Parathyroid adenoma (tissue), 2 donors: ENCODE measurements around the gene PIN4.
"Not testable (repeated sequence)": the region's sequence is repeated elsewhere in the genome, so short reads cannot be mapped to it uniquely, and the experiment has no call there.

Experiments
- H2AFZ ChIP-seq: fragments of 300-600 bp; sonication (generic); one replicate; pipeline ENCODE4 v1.7.0; 2017; ENCODE audit warnings: antibody characterized with exemption, mild to moderate bottlenecking
- H3K27ac ChIP-seq: fragments of 300-600 bp; sonication (generic); one replicate; pipeline ENCODE4 v1.7.0; 2017
- H3K27me3 ChIP-seq: fragments of 300-600 bp; sonication (generic); one replicate; pipeline ENCODE4 v1.7.0; 2017; ENCODE audit warnings: low read length; ENCODE audit not compliant: control insufficient read depth, insufficient read depth
- H3K36me3 ChIP-seq: fragments of 300-600 bp; sonication (generic); one replicate; pipeline ENCODE4 v1.7.0; 2017; ENCODE audit warnings: low read length; ENCODE audit not compliant: control insufficient read depth, insufficient read depth
- H3K4me1 ChIP-seq: fragments of 300-600 bp; sonication (generic); one replicate; pipeline ENCODE4 v1.7.0; 2017; ENCODE audit warnings: control low read depth
- H3K4me2 ChIP-seq: fragments of 300-600 bp; sonication (generic); one replicate; pipeline ENCODE4 v1.7.0; 2017; ENCODE audit warnings: low read length
- H3K4me3 ChIP-seq: fragments of 300-600 bp; sonication (generic); one replicate; pipeline ENCODE4 v1.7.0; 2017; ENCODE audit warnings: low read depth, low read length
- H3K79me2 ChIP-seq: fragments of 300-600 bp; sonication (generic); one replicate; pipeline ENCODE4 v1.7.0; 2017; ENCODE audit warnings: control low read depth
- H3K9ac ChIP-seq: fragments of 300-600 bp; sonication (generic); one replicate; pipeline ENCODE4 v1.7.0; 2017; ENCODE audit warnings: mild to moderate bottlenecking
- H3K9me3 ChIP-seq: fragments of 300-600 bp; sonication (generic); one replicate; pipeline ENCODE4 v1.7.0; 2017; ENCODE audit warnings: low read length; ENCODE audit not compliant: control insufficient read depth
- TF ChIP-seq, protein P1 (sequence below): fragments of 300-600 bp; sonication (generic); IDR thresholded peaks from one replicate; pipeline ENCODE4 v1.7.0; 2017; ENCODE audit warnings: antibody characterized with exemption, mild to moderate bottlenecking
- donor health status: primary hyperparathyroidism.

The PIN4 gene

DNA sequence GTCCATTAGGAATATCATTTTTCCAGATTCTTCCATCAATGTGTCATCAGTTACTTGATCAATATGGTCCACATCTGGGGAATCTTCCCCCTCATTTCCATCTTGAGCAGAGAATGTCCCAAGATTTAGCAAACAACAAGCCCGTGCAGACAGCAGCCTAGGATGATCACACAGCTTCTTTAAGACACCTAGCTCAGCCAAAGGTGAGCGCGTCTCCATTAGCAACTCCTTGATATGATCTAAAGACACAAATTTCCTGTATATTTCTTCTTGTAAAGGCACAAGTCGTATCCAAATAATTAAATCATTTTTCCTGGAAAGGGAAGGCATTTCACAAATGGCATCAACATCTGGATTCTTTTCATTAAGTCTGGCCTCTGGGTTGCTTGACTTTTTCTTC lies 25.8 kb downstream of the PIN4 start:
- Histone ChIP-seq H2AFZ (no peak overlapping the region), H3K27me3 (no peaks in the 10 kb centered on the region), H3K9me3 (no peaks in the 10 kb centered on the region), H3K9ac (no peak overlapping the region), H3K4me1 (no peaks in the 10 kb centered on the region), H3K79me2 (no peaks in the 10 kb centered on the region), H3K4me3 (no peak overlapping the region), H3K27ac (no peak overlapping the region), H3K4me2 (no peak overlapping the region), H3K36me3 (no peaks in the 10 kb centered on the region)
- TF ChIP-seq, protein P1, sequence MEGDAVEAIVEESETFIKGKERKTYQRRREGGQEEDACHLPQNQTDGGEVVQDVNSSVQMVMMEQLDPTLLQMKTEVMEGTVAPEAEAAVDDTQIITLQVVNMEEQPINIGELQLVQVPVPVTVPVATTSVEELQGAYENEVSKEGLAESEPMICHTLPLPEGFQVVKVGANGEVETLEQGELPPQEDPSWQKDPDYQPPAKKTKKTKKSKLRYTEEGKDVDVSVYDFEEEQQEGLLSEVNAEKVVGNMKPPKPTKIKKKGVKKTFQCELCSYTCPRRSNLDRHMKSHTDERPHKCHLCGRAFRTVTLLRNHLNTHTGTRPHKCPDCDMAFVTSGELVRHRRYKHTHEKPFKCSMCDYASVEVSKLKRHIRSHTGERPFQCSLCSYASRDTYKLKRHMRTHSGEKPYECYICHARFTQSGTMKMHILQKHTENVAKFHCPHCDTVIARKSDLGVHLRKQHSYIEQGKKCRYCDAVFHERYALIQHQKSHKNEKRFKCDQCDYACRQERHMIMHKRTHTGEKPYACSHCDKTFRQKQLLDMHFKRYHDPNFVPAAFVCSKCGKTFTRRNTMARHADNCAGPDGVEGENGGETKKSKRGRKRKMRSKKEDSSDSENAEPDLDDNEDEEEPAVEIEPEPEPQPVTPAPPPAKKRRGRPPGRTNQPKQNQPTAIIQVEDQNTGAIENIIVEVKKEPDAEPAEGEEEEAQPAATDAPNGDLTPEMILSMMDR: no peak

DNA sequence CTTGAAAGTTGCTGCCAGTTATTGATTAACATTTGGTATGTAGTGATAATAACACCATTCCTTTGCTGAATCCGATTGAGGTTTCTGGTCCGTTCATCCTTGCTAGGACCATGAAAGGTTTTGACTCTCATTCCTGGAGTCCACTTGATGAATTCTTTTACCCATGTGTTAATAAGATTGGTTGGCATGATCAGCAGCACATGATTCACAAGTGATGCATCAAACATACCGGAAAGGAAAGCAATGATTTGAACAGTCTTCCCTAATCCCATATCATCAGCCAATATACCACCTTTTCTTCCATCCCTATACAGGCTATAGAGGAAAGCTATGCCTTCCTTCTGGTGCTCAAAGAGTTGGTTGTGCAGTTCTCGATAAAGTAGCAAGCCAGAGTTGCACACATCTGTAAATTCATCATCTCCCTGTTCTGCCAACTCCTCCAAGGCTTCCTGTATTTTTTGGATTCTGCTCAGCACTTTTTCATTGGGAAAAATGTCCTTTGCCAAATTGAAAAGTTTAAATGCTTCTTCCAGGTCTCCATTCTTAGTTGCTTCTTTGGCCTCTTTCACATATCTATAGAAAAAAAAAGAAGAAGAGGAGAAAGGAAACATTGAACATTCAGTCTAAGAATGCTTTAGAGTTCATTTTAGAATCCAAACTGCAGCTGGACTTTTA lies 26.7 kb downstream of the PIN4 start:
- TF ChIP-seq, protein P1: no peak
- Histone ChIP-seq H2AFZ (no peak overlapping the region), H3K27ac (no peak overlapping the region), H3K4me1 (no peaks in the 10 kb centered on the region), H3K9me3 (no peaks in the 10 kb centered on the region), H3K27me3 (no peaks in the 10 kb centered on the region), H3K36me3 (no peaks in the 10 kb centered on the region), H3K9ac (no peak overlapping the region), H3K4me3 (no peak overlapping the region), H3K4me2 (no peak overlapping the region), H3K79me2 (no peaks in the 10 kb centered on the region)

DNA sequence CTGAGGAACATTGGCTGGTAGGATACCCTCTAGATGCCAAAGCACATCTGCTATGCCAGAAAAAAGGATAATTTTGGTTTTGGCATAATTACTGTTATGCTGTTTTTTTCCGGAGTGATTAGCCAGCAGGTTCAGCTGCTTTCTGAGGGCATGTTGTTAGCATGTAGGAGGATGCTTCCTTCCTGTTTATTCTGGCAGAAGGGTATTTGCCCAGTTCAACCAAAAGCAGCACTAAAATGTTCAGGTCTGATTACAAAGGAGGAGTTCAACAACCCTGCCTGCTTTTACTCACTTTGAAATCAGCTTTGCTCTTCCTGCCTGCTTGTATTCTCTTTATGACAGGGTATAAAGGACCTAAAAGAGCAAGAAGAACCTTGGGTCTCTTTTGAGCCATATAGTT lies 35.4 kb downstream of the PIN4 start:
- no peak overlapping the region for H3K4me3 ChIP-seq
- no peaks in the 10 kb centered on the region for H3K4me1 ChIP-seq
- no peak overlapping the region for H2AFZ ChIP-seq

GRCh38 chrX:72220375-72220774 lies 38.8 kb downstream of the PIN4 start:
- H2AFZ ChIP-seq, H3K27me3 ChIP-seq, H3K4me3 ChIP-seq, H3K36me3 ChIP-seq, H3K4me2 ChIP-seq, H3K27ac ChIP-seq, H3K4me1 ChIP-seq, H3K9ac ChIP-seq, H3K9me3 ChIP-seq, H3K79me2 ChIP-seq: not testable (repeated sequence)

More for the DNA sequence above, 35.4 kb downstream of the PIN4 start:
- Histone ChIP-seq H3K9ac (no peak overlapping the region), H3K4me2 (no peak overlapping the region), H3K36me3 (no peaks in the 10 kb centered on the region), H3K79me2 (no peaks in the 10 kb centered on the region), H3K9me3 (no peaks in the 10 kb centered on the region), H3K27me3 (no peaks in the 10 kb centered on the region), H3K27ac (no peak overlapping the region)
- TF ChIP-seq, protein P1: no peak

- Histone ChIP-seq H3K9me3 (no peaks in the 10 kb centered on the region), H3K27ac (no peak overlapping the region)
- TF ChIP-seq, protein P1: no peak
Measured at GRCh38 chrX:72230290-72230689, 48.7 kb downstream of the PIN4 start.

More at GRCh38 chrX:72230290-72230689, 48.7 kb downstream of the PIN4 start:
- Histone ChIP-seq H3K4me1 (no peaks in the 10 kb centered on the region), H3K36me3 (no peaks in the 10 kb centered on the region), H3K4me2 (no peak overlapping the region), H3K27me3 (no peaks in the 10 kb centered on the region), H3K9ac (no peak overlapping the region), H3K4me3 (no peak overlapping the region), H2AFZ (no peak overlapping the region), H3K79me2 (no peaks in the 10 kb centered on the region)
